Activated naive CD8-positive, alpha-beta T cell treated with anti-CD3 and anti-CD28 coated beads, Interleukin-2, amount 50 U/mL, for 16 hours (primary cell): ENCODE data around the gene ZNF335.
"Not testable (repeated sequence)": the region's sequence is repeated elsewhere in the genome, so short reads cannot be mapped to it uniquely, and the experiment has no call there.

Experiments
- DNase-seq: peaks from one replicate; pipeline ENCODE4 v3.0.0-alpha.2; 2020; ENCODE audit warnings: low read depth, low spot score

The ZNF335 gene

GRCh38 chr20:45911486-45912343 is 60.3 kb downstream of the ZNF335 start, which contains the start of gene PLTP:
TSS of gene PLTP (minus strand) at chr20:45912155. CDS start at chr20:45911452, 703 bp downstream.
- no peak for DNase-seq

- peak; percentile 95 for DNase-seq
These were observed 61.1 kb downstream of the ZNF335 start for GRCh38 chr20:45910670-45911485.

GRCh38 chr20:45909817-45910669 is 62.0 kb downstream of the ZNF335 start:
- no peak for DNase-seq

- DNase-seq = no peak
These were observed 62.6 kb downstream of the ZNF335 start for GRCh38 chr20:45909336-45909808.

- DNase-seq = no peak
These were observed 63.9 kb downstream of the ZNF335 start for GRCh38 chr20:45908084-45908483.

GRCh38 chr20:45907219-45907948 is 64.6 kb downstream of the ZNF335 start:
- DNase-seq = no peak

GRCh38 chr20:45905505-45906079 is 66.4 kb downstream of the ZNF335 start:
- DNase-seq = no peak

GRCh38 chr20:45904583-45905504 is 67.2 kb downstream of the ZNF335 start:
- DNase-seq = no peak

- DNase-seq = no peak
These were observed 69.8 kb downstream of the ZNF335 start for GRCh38 chr20:45902199-45902701.

GRCh38 chr20:45901332-45901731 is 70.7 kb downstream of the ZNF335 start:
- DNase-seq = not testable (repeated sequence)

GRCh38 chr20:45899046-45899835 is 72.8 kb downstream of the ZNF335 start:
- no peak for DNase-seq
